GM18867 (cell line): ENCODE measurements around the gene FRS2.
"Not testable (repeated sequence)": the region's sequence is repeated elsewhere in the genome, so short reads cannot be mapped to it uniquely, and the experiment has no call there.

ENCODE experiments used
- ATAC-seq: cut with Tn5 transposase; IDR thresholded peaks from one replicate; pipeline ENCODE4 v1.9.1; 2021; ENCODE audit warnings: mild to moderate bottlenecking, moderate library complexity; ENCODE audit not compliant: unreplicated experiment

The FRS2 gene

GRCh38 chr12:69470189-69471075 is at the start of gene FRS2:
Gene FRS2, plus strand, starts transcription at chr12:69470388. Its CDS starts 98,643 bp downstream, at chr12:69569031.
- peak; percentile 99 for ATAC-seq

- no peak for ATAC-seq
These were observed 48.6 kb upstream of the FRS2 start for GRCh38 chr12:69421548-69421947.

GRCh38 chr12:69423037-69423905 is 46.9 kb upstream of the FRS2 start:
- no peak for ATAC-seq

GRCh38 chr12:69425417-69425816 is 44.8 kb upstream of the FRS2 start:
- ATAC-seq: no peak

GRCh38 chr12:69428351-69429073 is 41.7 kb upstream of the FRS2 start:
- ATAC-seq: no peak

GRCh38 chr12:69430942-69431590 is 39.1 kb upstream of the FRS2 start:
- ATAC-seq: no peak

GRCh38 chr12:69431591-69432222 is 38.5 kb upstream of the FRS2 start:
- ATAC-seq: no peak

- ATAC-seq: no peak
These were observed 36.5 kb upstream of the FRS2 start for GRCh38 chr12:69433653-69434052.

GRCh38 chr12:69435644-69436043 is 34.5 kb upstream of the FRS2 start:
- no peak for ATAC-seq

- no peak for ATAC-seq
These were observed 33.1 kb upstream of the FRS2 start for GRCh38 chr12:69437073-69437472.

- ATAC-seq: no peak
These were observed 31.6 kb upstream of the FRS2 start for GRCh38 chr12:69438539-69438938.

GRCh38 chr12:69440016-69440415 is 30.2 kb upstream of the FRS2 start:
- no peak for ATAC-seq

GRCh38 chr12:69440886-69441285 is 29.3 kb upstream of the FRS2 start:
- ATAC-seq: no peak

- no peak for ATAC-seq
These were observed 27.3 kb upstream of the FRS2 start for GRCh38 chr12:69442894-69443293.

GRCh38 chr12:69443916-69444315 is 26.3 kb upstream of the FRS2 start:
- no peak for ATAC-seq

- ATAC-seq: no peak
These were observed 22.3 kb upstream of the FRS2 start for GRCh38 chr12:69447892-69448291.

- ATAC-seq: not testable (repeated sequence)
These were observed 17.5 kb upstream of the FRS2 start for GRCh38 chr12:69452598-69453132.

GRCh38 chr12:69456239-69456638 is 13.9 kb upstream of the FRS2 start:
- no peak for ATAC-seq

- no peak for ATAC-seq
These were observed 12.8 kb upstream of the FRS2 start for GRCh38 chr12:69457433-69457832.

GRCh38 chr12:69459477-69459876 is 10.7 kb upstream of the FRS2 start:
- no peak for ATAC-seq
